Ovary (tissue), 9 donors: Measurements from ENCODE around the gene STAG3. TPM values are rescaled to one million over a fixed set of nuclear protein-coding genes. Genes with fewer than 3 reads are reported as not detected.
"Not testable (repeated sequence)": the region's sequence is repeated elsewhere in the genome, so short reads cannot be mapped to it uniquely, and the experiment has no call there.

Experiments
- DNase-seq, 5 donors: peaks; one replicate each; pipeline ENCODE4 v3.0.0-alpha.2; 2019 to 2020
- H3K27ac ChIP-seq, 2 donors: fragments of 200-600 bp; one replicate each; pipeline versions ENCODE4 v1.5.1 to v1.8.0; 2019 to 2022
- H3K27me3 ChIP-seq: fragments of 200-600 bp; one replicate; pipeline ENCODE4 v1.8.0; 2022
- H3K36me3 ChIP-seq: fragments of 200-600 bp; sonication (generic); one replicate; pipeline ENCODE4 v1.5.1; 2019
- H3K4me1 ChIP-seq: one replicate; pipeline ENCODE4 v1.8.1; 2013; ENCODE audit warnings: mild to moderate bottlenecking, moderate library complexity; ENCODE audit not compliant: insufficient read depth
- H3K4me3 ChIP-seq: fragments of 200-600 bp; sonication (generic); one replicate; pipeline ENCODE4 v1.5.1; 2017
- H3K9me3 ChIP-seq, 2 donors: fragments of 200-600 bp in 1 of 2; sonication (generic) in 1 of 2; one replicate each; pipeline versions ENCODE4 v1.5.1 to v1.8.1; 2013 to 2019; ENCODE audit warnings: mild to moderate bottlenecking in 1 of 2, moderate library complexity in 1 of 2
- EP300 ChIP-seq: sonication (generic); formaldehyde crosslinking; IDR thresholded peaks from one replicate; pipeline ENCODE4 v1.6.1; 2017; ENCODE audit warnings: antibody characterized with exemption
- POLR2A ChIP-seq: fragments of 450-650 bp; IDR thresholded peaks from one replicate; pipeline ENCODE4 v1.6.1; 2017; ENCODE audit warnings: antibody characterized with exemption, mild to moderate bottlenecking, moderate library complexity
- whole genome bisulfite sequencing, 3 donors: extraction: QIAGEN DNeasy Blood & Tissue Kit in 1 of 3; methylation state at CpG; one replicate each; pipeline versions ENCODE4 v1.1.5 to v1.1.7; 2013 to 2017; 5-methylcytosine and 5-hydroxymethylcytosine counted together
- intact Hi-C, 4 donors: fragments of 100-400 bp; cut with DNase I; formaldehyde crosslinking; loops; one replicate each; pipeline versions ENCODE4 v1.11.0 to v1.15.1; 2022 to 2023
- polyA plus RNA-seq, 2 donors: library from polyadenylated mRNA; stranded (reverse); fragments of 200-250 nt in 1 of 2; fragments of 350-450 nt in 1 of 2; fragmentation: Illumina TruSeq in 1 of 2; extraction: RNeasy Lipid Tissue Mini Kit (QIAGEN cat#74804) in 1 of 2; gene quantifications; one replicate each; pipeline ENCODE4 v1.2.3, GENCODE V29; 2013 to 2014
- total RNA-seq, 7 donors: library from RNA; depleted of rRNA in 2 of 7; stranded (reverse); fragments of >200 nt in 2 of 7; fragmentation: NEBNext Ultra II Directional in 3 of 7; extraction: Animal tissue kit (Norgen Biotek cat#: 25700) in 3 of 7; gene quantifications; one replicate each; pipeline versions ENCODE4 v1.1.0 to v1.2.4, GENCODE V29; 2016 to 2023
- TF ChIP-seq, protein P1 (sequence below), 3 donors: fragments of 450-650 bp in 2 of 3; fragments of 200-600 bp in 1 of 3; IDR thresholded peaks; one replicate each; pipeline versions ENCODE4 v1.5.1 to v1.8.0; 2016 to 2022; ENCODE audit warnings: antibody characterized with exemption in 3 of 3, mild to moderate bottlenecking in 1 of 3
- donor health status: DM: no; HTN: no; CAD: no; lungs with moderate emphysema.
- donor health status: DM: no; HTN: no; CAD: no.
- donor health status: Bipolar disorder and iron deficiency.
- donor health status: DM: yes; HTN: yes; CAD: no.
- donor health status: DM: no; HTN: no; CAD: no.
- donor health status: DM: yes; HTN: yes; CAD: no.

Gene STAG3
- total and polyA plus RNA-seq, 9 donors: 0.66 to 3.2 (median 1.9) TPM

GRCh38 chr7:100141555-100141949 lies 36.2 kb upstream of the STAG3 start:
- no peak for DNase-seq
- no peaks in the 10 kb centered on the region for H3K27me3 ChIP-seq
- no peak overlapping the region for H3K27ac ChIP-seq
- TF ChIP-seq, protein P1, sequence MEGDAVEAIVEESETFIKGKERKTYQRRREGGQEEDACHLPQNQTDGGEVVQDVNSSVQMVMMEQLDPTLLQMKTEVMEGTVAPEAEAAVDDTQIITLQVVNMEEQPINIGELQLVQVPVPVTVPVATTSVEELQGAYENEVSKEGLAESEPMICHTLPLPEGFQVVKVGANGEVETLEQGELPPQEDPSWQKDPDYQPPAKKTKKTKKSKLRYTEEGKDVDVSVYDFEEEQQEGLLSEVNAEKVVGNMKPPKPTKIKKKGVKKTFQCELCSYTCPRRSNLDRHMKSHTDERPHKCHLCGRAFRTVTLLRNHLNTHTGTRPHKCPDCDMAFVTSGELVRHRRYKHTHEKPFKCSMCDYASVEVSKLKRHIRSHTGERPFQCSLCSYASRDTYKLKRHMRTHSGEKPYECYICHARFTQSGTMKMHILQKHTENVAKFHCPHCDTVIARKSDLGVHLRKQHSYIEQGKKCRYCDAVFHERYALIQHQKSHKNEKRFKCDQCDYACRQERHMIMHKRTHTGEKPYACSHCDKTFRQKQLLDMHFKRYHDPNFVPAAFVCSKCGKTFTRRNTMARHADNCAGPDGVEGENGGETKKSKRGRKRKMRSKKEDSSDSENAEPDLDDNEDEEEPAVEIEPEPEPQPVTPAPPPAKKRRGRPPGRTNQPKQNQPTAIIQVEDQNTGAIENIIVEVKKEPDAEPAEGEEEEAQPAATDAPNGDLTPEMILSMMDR (IDR thresholded peaks at IDR 0.05): no peak
- TF ChIP-seq EP300 (no peak), POLR2A (no peak)
- WGBS, 3 donors: 73 to 82% (median 76%) methylated on average over 3 of the region's 3 CpGs
- intact Hi-C loops: no loop called here
- H3K4me3 ChIP-seq: no peak overlapping the region
- no peaks in the 10 kb centered on the region for H3K4me1 ChIP-seq
- no peaks in the 10 kb centered on the region for H3K9me3 ChIP-seq
- H3K36me3 ChIP-seq: no peaks in the 10 kb centered on the region

GRCh38 chr7:100142461-100142860 lies 35.3 kb upstream of the STAG3 start:
- DNase-seq: no peak
- Histone ChIP-seq H3K27me3 (no peaks in the 10 kb centered on the region), H3K36me3 (no peaks in the 10 kb centered on the region), H3K9me3 (no peaks in the 10 kb centered on the region), H3K4me1 (no peaks in the 10 kb centered on the region), H3K4me3 (no peak overlapping the region), H3K27ac (no peak overlapping the region)
- intact Hi-C loops: no loop called here
- WGBS, 3 donors: 85 to 89% (median 89%) methylated on average over 3 of the region's 3 CpGs
- TF ChIP-seq EP300 (no peak), POLR2A (no peak)
- TF ChIP-seq, protein P1 (IDR thresholded peaks at IDR 0.05): no peak

DNA sequence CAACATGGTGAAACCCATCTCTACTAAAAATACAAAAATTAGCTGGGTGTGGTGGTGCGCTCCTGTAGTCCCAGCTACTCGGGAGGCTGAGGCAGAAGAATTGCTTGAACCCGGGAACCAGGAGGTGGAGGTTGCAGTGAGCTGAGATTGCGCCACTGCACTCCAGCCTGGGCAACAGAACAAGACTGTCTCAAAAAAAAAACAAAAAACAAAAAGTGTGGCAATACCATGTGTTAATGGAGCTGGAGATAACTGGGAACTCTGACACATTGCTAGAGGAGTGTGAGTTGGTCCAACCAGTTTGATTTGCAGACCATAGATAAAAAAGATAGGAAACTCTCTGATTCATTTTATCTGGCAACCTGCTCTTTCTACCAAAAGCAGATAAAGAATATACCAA lies 31.4 kb upstream of the STAG3 start:
- not testable (repeated sequence) for H3K4me3 ChIP-seq, H3K36me3 ChIP-seq, H3K27me3 ChIP-seq, H3K4me1 ChIP-seq, H3K9me3 ChIP-seq, H3K27ac ChIP-seq, DNase-seq
- intact Hi-C loops: loop anchor here in 1 of 4 donors (5.0 kb wide), 1 partner anchor 546 kb away; the partner anchor contains the start of gene GIGYF1
- 75 to 84% (median 80%) methylated on average over 4 of the region's 4 CpGs for WGBS, 3 donors

DNA sequence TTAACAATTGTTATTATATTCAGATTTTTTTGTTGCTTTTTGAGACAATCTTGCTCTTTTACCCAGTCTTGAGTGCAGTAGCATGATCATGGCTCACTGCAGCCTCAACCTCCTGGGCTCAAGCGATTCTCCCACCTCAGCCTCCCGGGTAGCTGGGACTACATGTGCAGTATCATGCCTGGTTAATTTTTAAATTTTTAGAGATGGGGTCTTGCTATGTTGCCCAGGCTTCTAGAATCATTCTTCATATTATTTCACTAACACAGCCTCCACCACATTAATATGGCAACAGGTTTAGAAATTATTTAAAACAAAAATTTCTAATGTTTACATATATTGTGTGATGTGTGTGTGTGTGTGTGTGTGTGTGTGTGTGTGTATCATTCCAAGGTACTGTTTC lies 30.4 kb upstream of the STAG3 start:
- intact Hi-C loops: loop anchor here in 1 of 4 donors (5.0 kb wide), 1 partner anchor 545 kb away; the partner anchor contains the start of gene GIGYF1
- H3K9me3 ChIP-seq: no peaks in the 10 kb centered on the region

GRCh38 chr7:100148225-100148558 lies 29.5 kb upstream of the STAG3 start:
- 5 to 6% (median 5%) methylated on average over 14 of the region's 14 CpGs for WGBS, 3 donors
- H3K27me3 ChIP-seq: no peaks in the 10 kb centered on the region
- no peaks in the 10 kb centered on the region for H3K9me3 ChIP-seq
- no peak for DNase-seq
- TF ChIP-seq POLR2A (no peak), EP300 (no peak)
- TF ChIP-seq, protein P1 (IDR thresholded peaks at IDR 0.05): no peak
- H3K36me3 ChIP-seq: no peaks in the 10 kb centered on the region
- peak overlapping the region; percentile 32 for H3K4me3 ChIP-seq
- no peaks in the 10 kb centered on the region for H3K4me1 ChIP-seq
- intact Hi-C loops: loop anchor here in 1 of 4 donors (5.0 kb wide), 1 partner anchor 544 kb away; the partner anchor contains the start of gene GIGYF1
- peak overlapping the region in 1 of 2 donors; percentile 65 for H3K27ac ChIP-seq

More for the DNA sequence above, 30.4 kb upstream of the STAG3 start:
- Histone ChIP-seq H3K27ac (no peak overlapping the region), H3K4me3 (no peak overlapping the region), H3K27me3 (no peaks in the 10 kb centered on the region), H3K4me1 (no peaks in the 10 kb centered on the region), H3K36me3 (no peaks in the 10 kb centered on the region)
- 94 to 98% (median 96%) methylated on average over 2 of the region's 2 CpGs for WGBS, 3 donors
- no peak for DNase-seq
- TF ChIP-seq POLR2A (no peak), EP300 (no peak)
- TF ChIP-seq, protein P1 (IDR thresholded peaks at IDR 0.05): no peak
